IMR-90 (cell line): ENCODE data around the gene ZNF132. TPM values are rescaled to one million over a fixed set of nuclear protein-coding genes. Genes with fewer than 3 reads are reported as not detected.

Experiments used
- ATAC-seq: fragments of 200-7000 bp; cut with Tn5 transposase; 2 replicates; pipeline ENCODE4 v1.9.1; 2020; ENCODE audit warnings: low read depth, mild to moderate bottlenecking, moderate library complexity
- BruUV-seq: library from RNA; stranded (reverse); fragments of 400-500 nt; replicated peaks from 2 replicates; lab custom pipeline; 2021; lab: Mats Ljungman, UMichigan
- CTCF ChIA-PET: fragments of 300-600 bp; formaldehyde crosslinking; extraction: SDS; loops from one replicate; lab custom pipeline; 2021; ENCODE audit warnings: antibody characterized with exemption; lab: Yijun Ruan, JAX
- POLR2A ChIA-PET: fragments of 300-600 bp; sonication (Branson Sonifier 250); formaldehyde crosslinking; loops from one replicate; lab custom pipeline; 2022; ENCODE audit warnings: antibody characterized with exemption; ENCODE audit not compliant: unreplicated experiment; lab: Charles Lee
- DNase-seq: peaks from one replicate; pipeline ENCODE4 v3.0.0; 2013
- H2AFZ ChIP-seq: replicated peaks from 2 replicates; pipeline ENCODE3; 2013; ENCODE audit warnings: low read length, mild to moderate bottlenecking; ENCODE audit not compliant: poor library complexity
- H2AK5ac ChIP-seq: 2 replicates; pipeline ENCODE4 v1.6.1; 2013; ENCODE audit warnings: low read depth, low read length, inconsistent platforms
- H2AK9ac ChIP-seq: replicated peaks from 2 replicates; pipeline ENCODE3; 2013; ENCODE audit warnings: mild to moderate bottlenecking, low read depth, low read length, moderate library complexity; ENCODE audit not compliant: poor library complexity
- H2BK120ac ChIP-seq: 2 replicates; pipeline ENCODE4 v1.6.1; 2013; ENCODE audit warnings: low read depth, low read length, inconsistent platforms
- H2BK15ac ChIP-seq: 3 replicates; pipeline ENCODE4 v1.6.1; 2013; ENCODE audit warnings: low read depth, low read length, inconsistent platforms
- H2BK20ac ChIP-seq: 2 replicates; pipeline ENCODE4 v1.6.1; 2013; ENCODE audit warnings: low read depth, mild to moderate bottlenecking, inconsistent platforms, low read length, moderate library complexity
- H2BK5ac ChIP-seq: 2 replicates; pipeline ENCODE4 v1.6.1; 2013; ENCODE audit warnings: mild to moderate bottlenecking, low read depth, low read length, inconsistent platforms; ENCODE audit not compliant: poor library complexity, severe bottlenecking
- H3K14ac ChIP-seq: replicated peaks from 2 replicates; pipeline ENCODE4 v1.6.1; 2013; ENCODE audit warnings: low read depth, low read length, inconsistent platforms
- H3K18ac ChIP-seq: 2 replicates; pipeline ENCODE4 v1.6.1; 2013; ENCODE audit warnings: low read depth, low read length, control low read depth
- H3K23ac ChIP-seq: 2 replicates; pipeline ENCODE4 v1.6.1; 2013; ENCODE audit warnings: low read depth, low read length, inconsistent platforms
- H3K27ac ChIP-seq: 2 replicates; pipeline ENCODE4 v1.5.1; 2013; ENCODE audit warnings: mild to moderate bottlenecking, control low read depth, low read length; ENCODE audit not compliant: insufficient read depth
- H3K27me3 ChIP-seq: 2 replicates; pipeline ENCODE4 v1.6.1; 2013; ENCODE audit warnings: low read length; ENCODE audit not compliant: control insufficient read depth, insufficient read depth
- H3K36me3 ChIP-seq: 2 replicates; pipeline ENCODE4 v1.6.1; 2013; ENCODE audit warnings: low read length, mixed read lengths; ENCODE audit not compliant: control insufficient read depth, insufficient read depth
- H3K4ac ChIP-seq: 2 replicates; pipeline ENCODE4 v1.6.1; 2013; ENCODE audit warnings: low read depth, low read length, inconsistent platforms
- H3K4me1 ChIP-seq: 2 replicates; pipeline ENCODE4 v1.6.1; 2013; ENCODE audit warnings: low read length, mixed read lengths; ENCODE audit not compliant: control insufficient read depth, insufficient read depth
- H3K4me2 ChIP-seq: 2 replicates; pipeline ENCODE4 v1.6.1; 2013; ENCODE audit warnings: low read depth, mild to moderate bottlenecking, control low read depth, low read length, moderate library complexity
- H3K4me3 ChIP-seq: 2 replicates; pipeline ENCODE4 v1.5.1; 2013; ENCODE audit warnings: low read depth, mild to moderate bottlenecking, control low read depth, low read length, moderate library complexity; ENCODE audit not compliant: insufficient read depth
- H3K56ac ChIP-seq: 2 replicates; pipeline ENCODE4 v1.6.1; 2013; ENCODE audit warnings: low read length, inconsistent platforms; ENCODE audit not compliant: insufficient read depth; ENCODE audit errors: extremely low read depth
- H3K79me1 ChIP-seq, 2 experiments: 2 replicates each; pipeline ENCODE4 v1.6.1; 2013; ENCODE audit warnings: low read length in 2 of 2, inconsistent platforms in 1 of 2, low read depth in 1 of 2
- H3K9ac ChIP-seq: 2 replicates; pipeline ENCODE4 v1.6.1; 2013; ENCODE audit warnings: low read depth, low read length, control low read depth
- H3K9me1 ChIP-seq: 2 replicates; pipeline ENCODE4 v1.6.1; 2013; ENCODE audit warnings: low read length, inconsistent platforms; ENCODE audit not compliant: insufficient read depth
- H3K9me3 ChIP-seq: 2 replicates; pipeline ENCODE4 v1.6.1; 2013; ENCODE audit warnings: low read length; ENCODE audit not compliant: control insufficient read depth, insufficient read depth
- H4K20me1 ChIP-seq: 2 replicates; pipeline ENCODE4 v1.6.1; 2013; ENCODE audit warnings: low read length, inconsistent platforms; ENCODE audit not compliant: insufficient read depth
- H4K5ac ChIP-seq: 2 replicates; pipeline ENCODE4 v1.6.1; 2013; ENCODE audit warnings: mild to moderate bottlenecking, low read depth, low read length, control low read depth
- H4K8ac ChIP-seq, 2 experiments: 2 replicates each; pipeline ENCODE4 v1.6.1; 2013; ENCODE audit warnings: low read depth in 2 of 2, low read length in 2 of 2, control low read depth in 1 of 2, inconsistent platforms in 1 of 2
- H4K91ac ChIP-seq: 2 replicates; pipeline ENCODE4 v1.6.1; 2013; ENCODE audit warnings: low read depth, low read length, inconsistent platforms; ENCODE audit not compliant: insufficient read depth
- CEBPB ChIP-seq: IDR thresholded peaks from 2 replicates; pipeline ENCODE4 v1.6.1; 2012; ENCODE audit warnings: low read depth, low read length, improper control_type of control experiment
- CHD1 ChIP-seq: IDR thresholded peaks from 2 replicates; pipeline ENCODE4 v1.6.1; 2012; ENCODE audit warnings: low read depth, low read length, improper control_type of control experiment
- FOS ChIP-seq: fragments of 150-350 bp; IDR thresholded peaks from 2 replicates; pipeline ENCODE4 v1.6.1; 2016; ENCODE audit warnings: low read depth, low read length
- MAFK ChIP-seq: IDR thresholded peaks from 2 replicates; pipeline ENCODE4 v1.6.1; 2012; ENCODE audit warnings: low read depth, low read length, improper control_type of control experiment
- MAZ ChIP-seq: IDR thresholded peaks from 2 replicates; pipeline ENCODE4 v1.6.1; 2012; ENCODE audit warnings: low read depth, mild to moderate bottlenecking, low read length, improper control_type of control experiment, moderate library complexity, borderline replicate concordance
- MXI1 ChIP-seq: IDR thresholded peaks from 2 replicates; pipeline ENCODE4 v1.6.1; 2012; ENCODE audit warnings: low read depth, mild to moderate bottlenecking, low read length, moderate library complexity, borderline replicate concordance
- NFE2L2 ChIP-seq: fragments of 150-350 bp; IDR thresholded peaks from 2 replicates; pipeline ENCODE4 v1.6.1; 2016; ENCODE audit warnings: low read depth, mild to moderate bottlenecking, low read length
- RAD21 ChIP-seq: IDR thresholded peaks from 2 replicates; pipeline ENCODE4 v1.6.1; 2012; ENCODE audit warnings: low read length, improper control_type of control experiment
- RCOR1 ChIP-seq: IDR thresholded peaks from 2 replicates; pipeline ENCODE4 v1.6.1; 2012; ENCODE audit warnings: mild to moderate bottlenecking, low read length, improper control_type of control experiment; ENCODE audit not compliant: insufficient replicate concordance
- RFX5 ChIP-seq: IDR thresholded peaks from 2 replicates; pipeline ENCODE4 v1.8.0; 2012; ENCODE audit warnings: low read depth, mild to moderate bottlenecking, low read length, moderate library complexity
- SMC3 ChIP-seq: fragments of 150-350 bp; IDR thresholded peaks from 2 replicates; pipeline ENCODE4 v1.6.1; 2016; ENCODE audit warnings: low read depth, mild to moderate bottlenecking, antibody characterized with exemption, low read length, moderate library complexity
- USF2 ChIP-seq: fragments of 150-350 bp; IDR thresholded peaks from 2 replicates; pipeline ENCODE4 v1.6.1; 2017; ENCODE audit warnings: mild to moderate bottlenecking, antibody characterized with exemption, low read length, low read depth
- whole genome bisulfite sequencing, 2 experiments: methylation state at CpG; one replicate each; pipeline versions ENCODE4 v1.1.5 to v1.1.7; 2013; ENCODE audit warnings: missing lambda C conversion rate in 2 of 2; ENCODE audit not compliant: insufficient read length in 1 of 2; ENCODE audit errors: extremely low coverage in 2 of 2; 5-methylcytosine and 5-hydroxymethylcytosine counted together
- dilution Hi-C: fragments of 300-500 bp; cut with HindIII; formaldehyde crosslinking; loops from one replicate; pipeline ENCODE4 v1.14.3; 2018; ENCODE audit warnings: low sequenced_read_pairs; ENCODE audit not compliant: unreplicated experiment
- in situ Hi-C: fragments of 300-500 bp; cut with MboI; formaldehyde crosslinking; loops from 3 replicates; pipeline ENCODE4 v1.14.3; 2019; ENCODE audit warnings: low sequenced_read_pairs, inconsistent platforms, mixed read lengths
- intact Hi-C: fragments of 100-400 bp; cut with micrococcal nuclease; formaldehyde crosslinking; loops from 2 replicates; pipeline ENCODE4 v1.10.0; 2022
- polyA plus RNA-seq, 3 experiments: library from polyadenylated mRNA; depleted of rRNA; stranded (reverse); fragments of >200 nt; gene quantifications; 2 replicates each; pipeline ENCODE4 v1.2.3, GENCODE V29; 2012; ENCODE audit warnings: low replicate concordance in 1 of 3
- total RNA-seq: library from RNA; depleted of rRNA; stranded (reverse); fragments of >200 nt; gene quantifications from 2 replicates; pipeline ENCODE4 v1.2.3, GENCODE V29; 2012
- TF ChIP-seq, protein P1 (sequence below): conservative IDR thresholded peaks from 2 replicates; pipeline ENCODE4 v1.5.1; 2012; ENCODE audit warnings: mild to moderate bottlenecking, low read depth, low read length, improper control_type of control experiment

Gene ZNF132
- total and polyA plus RNA-seq, 2 of the 4 experiments (the other 2 are of a cell fraction) = 2.4 to 13.6 TPM

DNA sequence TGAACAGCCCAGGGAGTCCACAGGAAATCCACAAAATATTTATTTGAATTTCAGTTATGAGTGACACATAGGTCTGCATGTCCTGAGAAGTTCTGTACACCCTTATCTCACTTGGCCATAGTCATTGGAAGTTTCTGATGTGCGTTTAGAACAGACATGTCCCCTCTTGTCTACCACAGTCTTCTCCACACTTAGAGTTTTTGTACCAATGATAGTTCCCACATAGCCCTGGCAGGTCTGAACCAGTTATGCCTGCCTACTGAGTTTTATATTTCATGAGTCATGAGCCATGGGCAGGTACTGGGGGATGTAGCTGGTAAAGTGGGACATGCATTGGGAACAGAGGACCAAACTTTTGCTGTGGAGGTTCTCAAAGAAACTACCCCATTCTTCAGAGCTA lies 11.3 kb downstream of the ZNF132 start:
- Histone ChIP-seq H4K20me1 (no peaks in the 10 kb centered on the region), H4K8ac (no peak overlapping the region), H3K4ac (no peak overlapping the region), H2BK120ac (no peak overlapping the region), H3K9me3 (peaks cover 70% of the 10 kb centered on the region), H3K23ac (no peak overlapping the region), H4K5ac (no peak overlapping the region), H3K4me3 (no peak overlapping the region), H3K14ac (no peak overlapping the region), H2AK9ac (no peak overlapping the region), H3K79me1 (no peaks in the 10 kb centered on the region; a peak in 1 of 4 replicates), H3K4me2 (no peak overlapping the region), H2AK5ac (no peak overlapping the region), H3K36me3 (peaks cover 26% of the 10 kb centered on the region), H3K4me1 (no peaks in the 10 kb centered on the region), H3K27ac (no peak overlapping the region), H3K27me3 (no peaks in the 10 kb centered on the region), H2BK15ac (no peak overlapping the region), H2BK20ac (no peak overlapping the region), H3K56ac (no peak overlapping the region), H3K9me1 (no peaks in the 10 kb centered on the region), H3K18ac (no peak overlapping the region), H2AFZ (no peak overlapping the region), H4K91ac (no peak overlapping the region), H3K9ac (no peak overlapping the region), H2BK5ac (no peak overlapping the region)
- ChIA-PET POLR2A (no interaction called here), CTCF (no interaction called here)
- ATAC-seq = no peak
- TF ChIP-seq CEBPB = no peak
- TF ChIP-seq MAFK = no peak
- TF ChIP-seq RAD21 = no peak
- TF ChIP-seq MXI1 = no peak
- no peak for TF ChIP-seq RFX5
- TF ChIP-seq CHD1 = no peak
- no peak for TF ChIP-seq FOS
- TF ChIP-seq RCOR1 = no peak
- no peak for TF ChIP-seq SMC3
- TF ChIP-seq, protein P1, sequence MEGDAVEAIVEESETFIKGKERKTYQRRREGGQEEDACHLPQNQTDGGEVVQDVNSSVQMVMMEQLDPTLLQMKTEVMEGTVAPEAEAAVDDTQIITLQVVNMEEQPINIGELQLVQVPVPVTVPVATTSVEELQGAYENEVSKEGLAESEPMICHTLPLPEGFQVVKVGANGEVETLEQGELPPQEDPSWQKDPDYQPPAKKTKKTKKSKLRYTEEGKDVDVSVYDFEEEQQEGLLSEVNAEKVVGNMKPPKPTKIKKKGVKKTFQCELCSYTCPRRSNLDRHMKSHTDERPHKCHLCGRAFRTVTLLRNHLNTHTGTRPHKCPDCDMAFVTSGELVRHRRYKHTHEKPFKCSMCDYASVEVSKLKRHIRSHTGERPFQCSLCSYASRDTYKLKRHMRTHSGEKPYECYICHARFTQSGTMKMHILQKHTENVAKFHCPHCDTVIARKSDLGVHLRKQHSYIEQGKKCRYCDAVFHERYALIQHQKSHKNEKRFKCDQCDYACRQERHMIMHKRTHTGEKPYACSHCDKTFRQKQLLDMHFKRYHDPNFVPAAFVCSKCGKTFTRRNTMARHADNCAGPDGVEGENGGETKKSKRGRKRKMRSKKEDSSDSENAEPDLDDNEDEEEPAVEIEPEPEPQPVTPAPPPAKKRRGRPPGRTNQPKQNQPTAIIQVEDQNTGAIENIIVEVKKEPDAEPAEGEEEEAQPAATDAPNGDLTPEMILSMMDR = no peak
- TF ChIP-seq MAZ = no peak
- TF ChIP-seq NFE2L2 = no peak
- TF ChIP-seq USF2 = no peak
- no TSS peak for BruUV-seq
- WGBS, 2 experiments = no CpG with 5 or more reads among the region's 1 CpG
- in situ Hi-C loops (no loop called here), intact Hi-C loops (no loop called here), dilution Hi-C loops (no loop called here)
- no peak for DNase-seq
